ENCODE data around the gene OSTN.
"Not testable (repeated sequence)": the region's sequence is repeated elsewhere in the genome, so short reads cannot be mapped to it uniquely, and the experiment has no call there.

DNA sequence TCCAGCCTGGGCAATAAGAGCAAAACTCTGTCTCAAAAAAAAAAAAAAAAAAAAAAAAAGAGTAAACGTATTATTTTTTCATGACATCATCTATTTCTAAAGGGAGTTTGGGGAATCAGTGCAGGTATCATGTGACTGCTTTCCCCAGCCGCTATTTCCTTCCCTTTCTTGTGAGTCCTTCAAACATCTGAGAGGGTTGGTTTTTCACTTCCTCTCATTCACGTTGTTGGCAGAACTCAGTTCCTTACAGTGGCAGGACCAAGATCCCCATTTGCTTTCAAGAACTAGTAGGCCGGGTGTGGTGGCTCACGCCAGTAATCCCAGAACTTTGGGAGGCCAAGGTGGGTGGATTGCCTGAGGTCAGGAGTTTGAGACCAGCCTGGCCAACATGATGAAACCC is 47.0 kb downstream of the OSTN start:
- TF ChIP-seq POLR2A (IDR thresholded peaks at IDR 0.05): not testable (repeated sequence)
- TF ChIP-seq, protein P1, sequence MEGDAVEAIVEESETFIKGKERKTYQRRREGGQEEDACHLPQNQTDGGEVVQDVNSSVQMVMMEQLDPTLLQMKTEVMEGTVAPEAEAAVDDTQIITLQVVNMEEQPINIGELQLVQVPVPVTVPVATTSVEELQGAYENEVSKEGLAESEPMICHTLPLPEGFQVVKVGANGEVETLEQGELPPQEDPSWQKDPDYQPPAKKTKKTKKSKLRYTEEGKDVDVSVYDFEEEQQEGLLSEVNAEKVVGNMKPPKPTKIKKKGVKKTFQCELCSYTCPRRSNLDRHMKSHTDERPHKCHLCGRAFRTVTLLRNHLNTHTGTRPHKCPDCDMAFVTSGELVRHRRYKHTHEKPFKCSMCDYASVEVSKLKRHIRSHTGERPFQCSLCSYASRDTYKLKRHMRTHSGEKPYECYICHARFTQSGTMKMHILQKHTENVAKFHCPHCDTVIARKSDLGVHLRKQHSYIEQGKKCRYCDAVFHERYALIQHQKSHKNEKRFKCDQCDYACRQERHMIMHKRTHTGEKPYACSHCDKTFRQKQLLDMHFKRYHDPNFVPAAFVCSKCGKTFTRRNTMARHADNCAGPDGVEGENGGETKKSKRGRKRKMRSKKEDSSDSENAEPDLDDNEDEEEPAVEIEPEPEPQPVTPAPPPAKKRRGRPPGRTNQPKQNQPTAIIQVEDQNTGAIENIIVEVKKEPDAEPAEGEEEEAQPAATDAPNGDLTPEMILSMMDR (IDR thresholded peaks at IDR 0.05): not testable (repeated sequence)
